Right atrium auricular region (tissue), 2 donors: Measurements from ENCODE around the gene TMA7B. TPM values are rescaled to one million over a fixed set of nuclear protein-coding genes. Genes with fewer than 3 reads are reported as not detected.

Source experiments
- DNase-seq: peaks from one replicate; pipeline ENCODE4 v3.0.0-alpha.2; 2019; ENCODE audit warnings: low spot score
- H3K27ac ChIP-seq, 2 donors: fragments of 200-600 bp; sonication (generic); 1 replicate in 1 of 2; 2 replicates in 1 of 2; pipeline ENCODE4 v1.5.1; 2016 to 2019
- H3K27me3 ChIP-seq, 2 donors: fragments of 200-600 bp; sonication (generic); one replicate each; pipeline versions ENCODE4 v1.5.1 to v1.6.0; 2017 to 2019
- H3K36me3 ChIP-seq: fragments of 200-600 bp; sonication (generic); one replicate; pipeline ENCODE4 v1.5.1; 2016
- H3K4me1 ChIP-seq, 2 donors: fragments of 200-600 bp; sonication (generic); one replicate each; pipeline versions ENCODE4 v1.5.1 to v1.6.0; 2017 to 2019
- H3K4me3 ChIP-seq, 2 donors: fragments of 200-600 bp; sonication (generic); 1 replicate in 1 of 2; 2 replicates in 1 of 2; pipeline ENCODE4 v1.5.1; 2017 to 2019; ENCODE audit warnings: mild to moderate bottlenecking in 1 of 2, moderate library complexity in 1 of 2
- H3K9me3 ChIP-seq, 2 donors: fragments of 200-600 bp; sonication (generic); one replicate each; pipeline ENCODE4 v1.5.1; 2019
- CTCF ChIP-seq, 2 donors: fragments of 200-600 bp; sonication (generic); IDR thresholded peaks; one replicate each; pipeline ENCODE4 v1.5.1; 2019; ENCODE audit warnings: antibody characterized with exemption in 2 of 2
- total RNA-seq, 2 donors: library from RNA; depleted of rRNA; stranded (reverse); fragments of >200 nt; gene quantifications; one replicate each; pipeline ENCODE4 v1.1.0, GENCODE V29; 2016

The TMA7B gene
- total RNA-seq, 2 donors from 2014 or later = not detected

GRCh38 chr22:39940757-39941305 is 19.4 kb upstream of the TMA7B start:
- H3K36me3 ChIP-seq = no peaks in the 10 kb centered on the region
- H3K27ac ChIP-seq = no peak overlapping the region
- no peaks in the 10 kb centered on the region for H3K4me1 ChIP-seq
- H3K4me3 ChIP-seq = no peak overlapping the region
- TF ChIP-seq CTCF (IDR thresholded peaks at IDR 0.05) = no peak
- no peaks in the 10 kb centered on the region for H3K27me3 ChIP-seq
- H3K9me3 ChIP-seq = no peaks in the 10 kb centered on the region
- no peak for DNase-seq

GRCh38 chr22:39941601-39942000 is 18.6 kb upstream of the TMA7B start:
- no peak for TF ChIP-seq CTCF (IDR thresholded peaks at IDR 0.05)
- Histone ChIP-seq H3K9me3 (no peaks in the 10 kb centered on the region), H3K4me3 (no peak overlapping the region), H3K4me1 (peaks cover 0 to under 1% of the 10 kb centered on the region in 2 donors), H3K27ac (no peak overlapping the region), H3K36me3 (no peaks in the 10 kb centered on the region), H3K27me3 (no peaks in the 10 kb centered on the region)
- DNase-seq = no peak

- DNase-seq = no peak
These were observed 17.6 kb upstream of the TMA7B start for GRCh38 chr22:39942439-39943230.

GRCh38 chr22:39943337-39943736 is 16.9 kb upstream of the TMA7B start:
- H3K4me1 ChIP-seq = peaks cover 0 to 6% of the 10 kb centered on the region in 2 donors
- no peak for DNase-seq
- H3K36me3 ChIP-seq = no peaks in the 10 kb centered on the region
- no peaks in the 10 kb centered on the region for H3K9me3 ChIP-seq
- no peak overlapping the region for H3K27ac ChIP-seq
- no peak for TF ChIP-seq CTCF (IDR thresholded peaks at IDR 0.05)
- H3K4me3 ChIP-seq = no peak overlapping the region
- no peaks in the 10 kb centered on the region for H3K27me3 ChIP-seq

More at GRCh38 chr22:39942439-39943230, 17.6 kb upstream of the TMA7B start:
- Histone ChIP-seq H3K36me3 (no peaks in the 10 kb centered on the region), H3K27me3 (no peaks in the 10 kb centered on the region), H3K9me3 (no peaks in the 10 kb centered on the region), H3K4me1 (peaks cover 0 to 6% of the 10 kb centered on the region in 2 donors), H3K4me3 (no peak overlapping the region), H3K27ac (no peak overlapping the region)
- TF ChIP-seq CTCF (IDR thresholded peaks at IDR 0.05) = no peak

GRCh38 chr22:39943953-39944872 is 16.0 kb upstream of the TMA7B start:
- H3K9me3 ChIP-seq = no peaks in the 10 kb centered on the region
- H3K27me3 ChIP-seq = no peaks in the 10 kb centered on the region
- no peak for TF ChIP-seq CTCF (IDR thresholded peaks at IDR 0.05)
- no peak overlapping the region for H3K4me3 ChIP-seq
- H3K4me1 ChIP-seq = peaks cover 0 to 6% of the 10 kb centered on the region in 2 donors
- no peak overlapping the region for H3K27ac ChIP-seq
- no peaks in the 10 kb centered on the region for H3K36me3 ChIP-seq
- no peak for DNase-seq
